Osteoblast (primary cell): ENCODE measurements around the gene USF1. TPM values are rescaled to one million over a fixed set of nuclear protein-coding genes. Genes with fewer than 3 reads are reported as not detected.

ENCODE experiments used
- DNase-seq: peaks from one replicate; pipeline ENCODE4 v3.0.0; 2011; ENCODE audit warnings: low spot score, mixed read lengths; ENCODE audit not compliant: insufficient read length; ENCODE audit errors: missing footprints
- H2AFZ ChIP-seq: 2 replicates; pipeline ENCODE4 v1.6.0; 2011; ENCODE audit warnings: mild to moderate bottlenecking, low read length
- H3K27ac ChIP-seq: 2 replicates; pipeline ENCODE4 v1.5.1; 2011; ENCODE audit warnings: mild to moderate bottlenecking, low read depth, low read length, moderate library complexity
- H3K27me3 ChIP-seq: 2 replicates; pipeline ENCODE4 v1.6.0; 2012; ENCODE audit warnings: mild to moderate bottlenecking, control low read depth, inconsistent platforms, low read length, moderate library complexity; ENCODE audit not compliant: insufficient read depth
- H3K36me3 ChIP-seq: 2 replicates; pipeline ENCODE4 v1.5.1; 2011; ENCODE audit warnings: mild to moderate bottlenecking, low read length, control low read depth, moderate library complexity; ENCODE audit not compliant: insufficient read depth
- H3K4me1 ChIP-seq: 2 replicates; pipeline ENCODE4 v1.5.1; 2011; ENCODE audit warnings: mild to moderate bottlenecking, low read length, control low read depth, moderate library complexity; ENCODE audit not compliant: insufficient read depth
- H3K4me2 ChIP-seq: 2 replicates; pipeline ENCODE4 v1.6.0; 2011; ENCODE audit warnings: mild to moderate bottlenecking, low read length; ENCODE audit not compliant: insufficient read depth
- H3K4me3 ChIP-seq: fragments of 200-600 bp; sonication (generic); 3 replicates; pipeline ENCODE4 v1.5.1; 2012; ENCODE audit warnings: mild to moderate bottlenecking, low read length, inconsistent platforms; ENCODE audit not compliant: insufficient read depth
- H3K79me2 ChIP-seq: 2 replicates; pipeline ENCODE4 v1.6.0; 2012; ENCODE audit warnings: mild to moderate bottlenecking, low read length, control low read depth, inconsistent platforms; ENCODE audit not compliant: insufficient read depth
- H3K9me3 ChIP-seq: 2 replicates; pipeline ENCODE4 v1.5.1; 2011; ENCODE audit warnings: low read depth, low read length, control low read depth
- H4K20me1 ChIP-seq: 2 replicates; pipeline ENCODE4 v1.6.0; 2012; ENCODE audit warnings: mild to moderate bottlenecking, low read length, control low read depth; ENCODE audit not compliant: insufficient read depth
- total RNA-seq: library from RNA; depleted of rRNA; stranded (reverse); fragments of >200 nt; gene quantifications from 2 replicates; pipeline ENCODE4 v1.2.3, GENCODE V29; 2012
- TF ChIP-seq, protein P1 (sequence below): IDR thresholded peaks from 2 replicates; pipeline ENCODE4 v1.5.1; 2011; ENCODE audit warnings: mild to moderate bottlenecking, low read depth, low read length, moderate library complexity; ENCODE audit errors: extremely low read depth

The USF1 gene
- total RNA-seq, 1 donor = 47.4 TPM

DNA sequence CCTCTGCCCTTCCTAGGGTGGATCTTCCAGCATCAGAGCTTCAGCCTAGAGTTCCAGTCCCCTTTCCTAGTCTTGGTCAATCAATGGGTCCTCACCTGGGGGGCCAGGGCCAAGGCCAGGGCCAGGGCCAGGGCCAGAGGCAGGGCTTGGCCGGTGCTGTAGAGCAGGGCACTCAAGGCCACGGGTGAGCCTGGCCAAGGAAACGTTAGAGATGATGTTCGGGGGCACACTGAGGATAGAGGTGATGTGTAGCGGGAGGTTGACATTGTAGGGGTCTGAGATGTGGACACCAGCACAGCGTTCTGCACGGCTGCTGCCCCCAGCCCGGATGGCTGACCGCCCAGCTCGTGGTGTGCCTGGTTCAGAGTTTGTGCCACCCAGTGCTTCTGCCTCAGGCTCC is 5.4 kb upstream of the USF1 start:
- Histone ChIP-seq H3K36me3 (no peaks in the 10 kb centered on the region), H3K4me2 (no peak overlapping the region), H3K27ac (no peak overlapping the region), H3K4me3 (no peak overlapping the region), H3K27me3 (no peaks in the 10 kb centered on the region), H3K4me1 (peaks cover 3% of the 10 kb centered on the region), H4K20me1 (no peaks in the 10 kb centered on the region), H2AFZ (no peak overlapping the region), H3K79me2 (no peaks in the 10 kb centered on the region), H3K9me3 (peaks cover 7% of the 10 kb centered on the region)
- TF ChIP-seq, protein P1, sequence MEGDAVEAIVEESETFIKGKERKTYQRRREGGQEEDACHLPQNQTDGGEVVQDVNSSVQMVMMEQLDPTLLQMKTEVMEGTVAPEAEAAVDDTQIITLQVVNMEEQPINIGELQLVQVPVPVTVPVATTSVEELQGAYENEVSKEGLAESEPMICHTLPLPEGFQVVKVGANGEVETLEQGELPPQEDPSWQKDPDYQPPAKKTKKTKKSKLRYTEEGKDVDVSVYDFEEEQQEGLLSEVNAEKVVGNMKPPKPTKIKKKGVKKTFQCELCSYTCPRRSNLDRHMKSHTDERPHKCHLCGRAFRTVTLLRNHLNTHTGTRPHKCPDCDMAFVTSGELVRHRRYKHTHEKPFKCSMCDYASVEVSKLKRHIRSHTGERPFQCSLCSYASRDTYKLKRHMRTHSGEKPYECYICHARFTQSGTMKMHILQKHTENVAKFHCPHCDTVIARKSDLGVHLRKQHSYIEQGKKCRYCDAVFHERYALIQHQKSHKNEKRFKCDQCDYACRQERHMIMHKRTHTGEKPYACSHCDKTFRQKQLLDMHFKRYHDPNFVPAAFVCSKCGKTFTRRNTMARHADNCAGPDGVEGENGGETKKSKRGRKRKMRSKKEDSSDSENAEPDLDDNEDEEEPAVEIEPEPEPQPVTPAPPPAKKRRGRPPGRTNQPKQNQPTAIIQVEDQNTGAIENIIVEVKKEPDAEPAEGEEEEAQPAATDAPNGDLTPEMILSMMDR = no peak
- DNase-seq = peak; percentile 58

DNA sequence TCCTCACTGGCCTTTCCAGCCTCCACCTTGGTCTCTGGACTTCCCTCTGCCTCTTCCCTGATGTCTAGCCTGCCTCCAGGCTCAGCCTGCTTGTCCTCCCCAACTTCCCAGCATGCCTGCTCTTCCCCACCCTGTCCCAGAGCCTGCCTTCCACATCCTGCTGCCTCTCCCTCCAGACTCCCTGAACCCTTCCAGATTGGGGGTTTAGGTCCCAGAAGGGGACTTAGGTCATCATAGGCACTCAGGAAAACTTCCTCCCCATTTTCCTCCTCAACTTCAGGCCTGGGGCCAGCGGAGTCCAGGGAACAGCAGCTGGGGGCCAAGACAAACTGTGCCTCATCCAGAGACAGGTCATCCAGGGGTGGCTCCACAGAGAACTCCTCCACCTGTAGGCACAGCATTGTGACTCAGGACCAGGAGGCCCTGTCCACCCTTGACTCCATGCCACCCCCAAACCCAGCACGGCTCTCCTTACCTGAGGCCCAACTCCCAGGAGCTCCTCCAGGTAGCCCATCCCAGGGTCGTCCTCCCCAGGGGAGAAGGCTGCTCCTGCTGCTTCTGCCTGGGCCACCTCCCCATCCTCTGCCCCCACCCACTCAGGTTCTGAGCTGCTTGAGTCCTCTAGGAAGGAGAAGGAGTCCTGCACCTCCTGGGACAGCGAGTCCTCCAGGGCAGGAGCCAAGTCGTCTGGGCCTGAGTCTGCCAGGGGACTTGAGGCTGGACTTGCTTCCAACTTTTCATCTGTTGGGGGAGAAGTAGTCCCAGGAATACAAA is 3.4 kb upstream of the USF1 start:
- H3K4me3 ChIP-seq = no peak overlapping the region
- DNase-seq = peak; percentile 47
- no peak overlapping the region for H2AFZ ChIP-seq
- peaks cover 12% of the 10 kb centered on the region for H3K79me2 ChIP-seq
- no peak overlapping the region for H3K4me2 ChIP-seq
- H3K4me1 ChIP-seq = peaks cover 11% of the 10 kb centered on the region
- no peaks in the 10 kb centered on the region for H3K27me3 ChIP-seq
- H4K20me1 ChIP-seq = peaks cover 5% of the 10 kb centered on the region
- peaks cover 7% of the 10 kb centered on the region for H3K9me3 ChIP-seq
- TF ChIP-seq, protein P1 = no peak
- H3K27ac ChIP-seq = no peak overlapping the region
- no peaks in the 10 kb centered on the region for H3K36me3 ChIP-seq

DNA sequence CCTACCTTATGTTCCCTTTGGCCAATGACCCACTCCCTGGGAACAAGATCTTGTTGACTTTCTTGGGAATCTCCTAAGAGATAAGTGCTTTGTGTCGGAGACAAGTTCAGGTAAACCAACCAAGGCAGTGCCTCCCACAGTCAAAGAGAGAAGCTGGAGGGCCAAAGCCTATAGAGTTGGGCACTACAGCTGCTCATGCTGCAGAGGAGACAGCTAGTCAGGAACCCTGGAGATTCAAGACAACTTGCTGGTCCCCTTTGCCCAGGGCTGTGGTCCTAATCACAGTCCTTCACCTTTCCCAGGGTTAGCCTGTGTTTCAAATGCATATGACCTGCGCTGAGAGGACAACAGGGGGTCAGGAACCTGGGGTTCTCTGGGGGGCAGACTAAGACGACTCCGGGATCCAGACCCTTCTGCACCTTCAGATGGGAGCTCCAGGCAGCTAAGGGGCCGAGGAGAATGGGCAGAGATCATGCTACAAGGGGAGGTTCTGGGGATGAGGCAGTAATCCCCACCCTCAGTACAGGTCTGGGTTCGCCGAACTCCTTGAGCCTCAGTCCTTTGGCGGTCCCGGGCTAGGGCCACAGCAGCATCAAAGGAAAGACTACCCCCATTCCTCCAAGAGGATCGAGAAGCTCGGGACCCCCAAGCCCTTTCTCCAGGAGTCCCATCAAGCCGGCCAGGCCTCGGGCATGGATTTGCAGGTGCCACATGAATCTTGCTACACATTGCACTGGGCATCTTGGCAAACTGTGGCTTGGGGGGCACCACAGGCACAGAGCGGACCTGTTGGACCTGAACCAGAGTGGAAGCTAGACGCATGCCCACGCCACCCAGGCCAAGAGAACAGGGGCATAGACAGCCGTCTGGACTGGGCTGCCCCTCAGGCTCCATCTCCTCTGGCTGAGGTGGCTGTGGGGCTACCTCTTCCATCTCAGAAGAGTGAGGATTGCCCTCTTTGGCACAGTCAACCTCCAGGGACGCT is 2.0 kb upstream of the USF1 start:
- H3K27ac ChIP-seq = no peak overlapping the region
- H3K4me1 ChIP-seq = peaks cover 12% of the 10 kb centered on the region
- peaks cover 5% of the 10 kb centered on the region for H4K20me1 ChIP-seq
- H2AFZ ChIP-seq = no peak overlapping the region
- H3K9me3 ChIP-seq = peaks cover 7% of the 10 kb centered on the region
- TF ChIP-seq, protein P1 = no peak
- peak; percentile 32 for DNase-seq
- H3K79me2 ChIP-seq = peaks cover 24% of the 10 kb centered on the region
- H3K27me3 ChIP-seq = no peaks in the 10 kb centered on the region
- H3K4me2 ChIP-seq = no peak overlapping the region
- peaks cover 6% of the 10 kb centered on the region for H3K36me3 ChIP-seq
- no peak overlapping the region for H3K4me3 ChIP-seq
